GM12878 (cell line): ENCODE data around the gene HHLA2. TPM values are rescaled to one million over a fixed set of nuclear protein-coding genes. Genes with fewer than 3 reads are reported as not detected.
"Not testable (repeated sequence)": the region's sequence is repeated elsewhere in the genome, so short reads cannot be mapped to it uniquely, and the experiment has no call there.

Experiments used
- ATAC-seq: fragments of 200-7000 bp; cut with Tn5 transposase; 3 replicates; pipeline ENCODE4 v1.9.1; 2020; ENCODE audit warnings: mild to moderate bottlenecking, moderate library complexity
- BruUV-seq: library from RNA; stranded (reverse); fragments of 400-500 nt; replicated peaks from 2 replicates; lab custom pipeline; 2021; lab: Mats Ljungman, UMichigan
- CTCF ChIA-PET: fragments of 300-600 bp; sonication (Branson Sonifier 250); formaldehyde crosslinking; extraction: SDS; loops from one replicate; lab custom pipeline; 2021; ENCODE audit warnings: inconsistent platforms; lab: Yijun Ruan, JAX
- POLR2A ChIA-PET: fragments of 350-600 bp; formaldehyde crosslinking; extraction: SDS; loops from one replicate; lab custom pipeline; 2021; ENCODE audit warnings: inconsistent platforms; lab: Charles Lee
- RAD21 ChIA-PET: fragments of 300-600 bp; sonication (Branson Sonifier 250); formaldehyde crosslinking; loops from one replicate; lab custom pipeline; 2023; ENCODE audit warnings: antibody characterized with exemption; ENCODE audit not compliant: unreplicated experiment; lab: Charles Lee
- SMC1A ChIA-PET: fragments of 300-600 bp; sonication (Branson Sonifier 250); formaldehyde crosslinking; loops from one replicate; lab custom pipeline; 2023; ENCODE audit not compliant: unreplicated experiment, uncharacterized antibody; lab: Charles Lee
- DNase-seq: peaks from one replicate; pipeline ENCODE4 v3.0.0-alpha.2; 2011; ENCODE audit warnings: low read depth, low spot score
- FAIRE-seq: peaks from 3 replicates; lab custom pipeline; 2011; peaks lifted over from hg19 to GRCh38; lab: Jason Lieb, UNC
- H2AFZ ChIP-seq: 2 replicates; pipeline ENCODE4 v1.6.0; 2011; ENCODE audit warnings: low read depth, low read length, control low read depth; ENCODE audit not compliant: control insufficient read depth
- H3K27ac ChIP-seq: 2 replicates; pipeline ENCODE4 v1.5.1; 2011; ENCODE audit warnings: control low read depth; ENCODE audit not compliant: control insufficient read depth, insufficient read depth
- H3K27me3 ChIP-seq, 2 experiments: replicated peaks in 1 of 2; 2 replicates each; pipeline versions ENCODE4 v1.6.0 to v1.6.1; 2011; ENCODE audit warnings: low read length in 1 of 2; ENCODE audit not compliant: control insufficient read depth in 2 of 2, insufficient read depth in 2 of 2
- H3K36me3 ChIP-seq, 2 experiments: 2 replicates each; pipeline ENCODE4 v1.5.1; 2011; ENCODE audit warnings: low read length in 1 of 2; ENCODE audit not compliant: control insufficient read depth in 2 of 2, insufficient read depth in 2 of 2
- H3K4me1 ChIP-seq: 2 replicates; pipeline ENCODE4 v1.6.1; 2011; ENCODE audit warnings: mild to moderate bottlenecking, low read length, moderate library complexity, mixed read lengths; ENCODE audit not compliant: control insufficient read depth, insufficient read depth
- H3K4me2 ChIP-seq: 2 replicates; pipeline ENCODE4 v1.6.0; 2011; ENCODE audit warnings: control low read depth; ENCODE audit not compliant: control insufficient read depth, insufficient read depth
- H3K4me3 ChIP-seq: fragments of 200-600 bp; sonication (generic); 2 replicates; pipeline ENCODE4 v1.5.1; 2016
- H3K79me2 ChIP-seq: 2 replicates; pipeline ENCODE4 v1.6.0; 2011; ENCODE audit warnings: low read length; ENCODE audit not compliant: control insufficient read depth, insufficient read depth
- H3K9ac ChIP-seq: 2 replicates; pipeline ENCODE4 v1.8.0; 2011; ENCODE audit warnings: low read length, control low read depth, mixed read lengths; ENCODE audit not compliant: control insufficient read depth, insufficient read depth
- H3K9me3 ChIP-seq: replicated peaks from 3 replicates; pipeline ENCODE4 v1.5.1; 2011; ENCODE audit warnings: mild to moderate bottlenecking, low read length; ENCODE audit not compliant: control insufficient read depth, insufficient read depth
- H4K20me1 ChIP-seq: 2 replicates; pipeline ENCODE4 v1.6.0; 2011; ENCODE audit not compliant: control insufficient read depth, insufficient read depth
- CHD1 ChIP-seq: IDR thresholded peaks from 2 replicates; pipeline ENCODE4 v1.6.1; 2012; ENCODE audit warnings: low read depth, low read length, improper control_type of control experiment
- IKZF2 ChIP-seq, 2 experiments: fragments of 450-650 bp; IDR thresholded peaks; 2 replicates each; pipeline ENCODE4 v1.6.1; 2017; ENCODE audit warnings: mild to moderate bottlenecking in 2 of 2, moderate library complexity in 2 of 2
- NKRF ChIP-seq: fragments of 450-650 bp; conservative IDR thresholded peaks from 2 replicates; pipeline ENCODE4 v1.6.1; 2017; ENCODE audit warnings: mild to moderate bottlenecking, moderate library complexity
- NR2C1 ChIP-seq: fragments of 450-650 bp; IDR thresholded peaks from 2 replicates; pipeline ENCODE4 v1.6.1; 2017; ENCODE audit warnings: antibody characterized with exemption, mild to moderate bottlenecking, moderate library complexity
- RB1 ChIP-seq: fragments of 450-650 bp; formaldehyde crosslinking; IDR thresholded peaks from 2 replicates; pipeline ENCODE4 v1.6.1; 2017; ENCODE audit warnings: mild to moderate bottlenecking, borderline replicate concordance
- RELA ChIP-seq: fragments of 450-650 bp; IDR thresholded peaks from 2 replicates; pipeline ENCODE4 v1.8.0; 2014; ENCODE audit warnings: borderline replicate concordance; ENCODE audit not compliant: partially characterized antibody
- SMC3 ChIP-seq: IDR thresholded peaks from 2 replicates; pipeline ENCODE4 v1.6.1; 2011; ENCODE audit warnings: low read length, improper control_type of control experiment, borderline replicate concordance
- SUPT20H ChIP-seq: IDR thresholded peaks from 2 replicates; pipeline ENCODE4 v1.6.1; 2011; ENCODE audit warnings: low read depth, mild to moderate bottlenecking, low read length, moderate library complexity, borderline replicate concordance; ENCODE audit not compliant: control insufficient read depth
- WRNIP1 ChIP-seq: IDR thresholded peaks from 2 replicates; pipeline ENCODE4 v1.6.1; 2011; ENCODE audit warnings: low read depth, low read length, improper control_type of control experiment, borderline replicate concordance
- YY1 ChIP-seq: IDR thresholded peaks from 2 replicates; pipeline ENCODE4 v1.6.1; 2011; ENCODE audit warnings: low read depth, mild to moderate bottlenecking, low read length
- WGBS: methylation state at CpG from one replicate; pipeline ENCODE4 v1.1.6; 2016; ENCODE audit warnings: low lambda C conversion rate; ENCODE audit not compliant: insufficient replicate concordance, insufficient coverage; ENCODE audit errors: missing lambda C conversion rate; 5-methylcytosine and 5-hydroxymethylcytosine counted together
- in situ Hi-C: fragments of 300-500 bp; cut with MboI; formaldehyde crosslinking; loops from 9 replicates; pipeline ENCODE4 v1.14.3; 2018; ENCODE audit warnings: mixed read lengths
- intact Hi-C: fragments of 100-400 bp; cut with micrococcal nuclease; formaldehyde crosslinking; loops from one replicate; pipeline ENCODE4 v1.14.2; 2022; ENCODE audit not compliant: unreplicated experiment
- polyA plus RNA-seq, 11 experiments: library from polyadenylated mRNA; depleted of rRNA in 4 of 11; unstranded in 6 of 11; stranded (reverse) in 5 of 11; fragments of >200 nt; fragmentation: Nextera tagmentation in 4 of 11; fragmentation: Illumina TruSeq in 1 of 11; extraction: Ambion mirVana in 4 of 11; extraction: Trizol in 1 of 11; gene quantifications; 1 replicate in 1 of 11; 2 replicates in 10 of 11; pipeline versions ENCODE4 v1.2.1 to v1.2.3, GENCODE V29; 2011 to 2016; ENCODE audit warnings: inconsistent platforms in 2 of 11, missing spikeins in 2 of 11, low read depth in 1 of 11
- total RNA-seq, 4 experiments: library from RNA; depleted of rRNA in 3 of 4; stranded (reverse); fragments of >200 nt in 3 of 4; fragmentation: Illumina TruSeq in 1 of 4; extraction: Trizol in 1 of 4; gene quantifications; 2 replicates each; pipeline versions ENCODE4 v1.2.1 to v1.2.3, GENCODE V29; 2013 to 2021

Gene HHLA2
- total and polyA plus RNA-seq, 10 of the 15 experiments (the other 5 are each of a cell fraction or from before 2014, with no cell fraction given), result 0.11 to 1.3 (median 0.28) TPM; not detected in 1

- no peak for TF ChIP-seq RB1
Measured at GRCh38 chr3:108377384-108377783, 81.0 kb downstream of the HHLA2 start (continued).

GRCh38 chr3:108378153-108378951, 82.0 kb downstream of the HHLA2 start:
- ChIA-PET CTCF (no interaction called here), RAD21 (no interaction called here), POLR2A (no interaction called here), SMC1A (no interaction called here)
- no peak overlapping the region for H3K4me2 ChIP-seq
- H3K4me1 ChIP-seq, result no peaks in the 10 kb centered on the region
- no peaks in the 10 kb centered on the region for H3K36me3 ChIP-seq
- 87% methylated on average over 4 of the region's 4 CpGs for WGBS
- no peak overlapping the region for H3K27ac ChIP-seq
- H2AFZ ChIP-seq, result no peak overlapping the region
- no peak overlapping the region for H3K9ac ChIP-seq
- ATAC-seq (peak; percentile 34; the same call in 1 of the 3 replicates), DNase-seq (no peak), FAIRE-seq (peak; percentile 38)
- H3K79me2 ChIP-seq, result no peaks in the 10 kb centered on the region
- in situ Hi-C loops (no loop called here), intact Hi-C loops (no loop called here)
- no peak overlapping the region for H3K4me3 ChIP-seq
- no peaks in the 10 kb centered on the region for H3K9me3 ChIP-seq
- no peaks in the 10 kb centered on the region for H3K27me3 ChIP-seq
- BruUV-seq, result no TSS peak
- H4K20me1 ChIP-seq, result no peaks in the 10 kb centered on the region
- TF ChIP-seq NR2C1, result no peak
- TF ChIP-seq WRNIP1, result no peak
- no peak for TF ChIP-seq CHD1
- no peak for TF ChIP-seq SMC3
- TF ChIP-seq NKRF, result no peak
- no peak for TF ChIP-seq YY1
- TF ChIP-seq RELA, result no peak
- no peak for TF ChIP-seq SUPT20H
- TF ChIP-seq IKZF2 (IDR thresholded peaks at IDR 0.05), result no peak
- TF ChIP-seq, all 136 proteins: peak for 0

- H3K9ac ChIP-seq, intact Hi-C loops, FAIRE-seq, H3K27ac ChIP-seq, BruUV-seq, H3K4me3 ChIP-seq, DNase-seq, POLR2A ChIA-PET, H3K36me3 ChIP-seq, H3K9me3 ChIP-seq, ATAC-seq, H2AFZ ChIP-seq, H3K4me1 ChIP-seq, in situ Hi-C loops, H3K4me2 ChIP-seq, CTCF ChIA-PET, H3K27me3 ChIP-seq, H4K20me1 ChIP-seq, H3K79me2 ChIP-seq: not testable (repeated sequence)
- ChIA-PET RAD21 (interaction anchor here (0.7 kb wide), 1 partner anchor 26 kb away, joined by 3 read pairs; no protein-coding TSS in a partner anchor), SMC1A (interaction anchor here (0.6 kb wide), 1 partner anchor 334 kb away, joined by 3 read pairs; no protein-coding TSS in a partner anchor)
- 33% methylated on average over 2 of the region's 2 CpGs for WGBS
Measured at GRCh38 chr3:108378952-108379342, 82.6 kb downstream of the HHLA2 start.
